Testis (tissue), 3 donors: ENCODE data around the gene LRRFIP1. TPM values are rescaled to one million over a fixed set of nuclear protein-coding genes. Genes with fewer than 3 reads are reported as not detected.
"Not testable (repeated sequence)": the region's sequence is repeated elsewhere in the genome, so short reads cannot be mapped to it uniquely, and the experiment has no call there.

Experiments
- DNase-seq: peaks from one replicate; pipeline ENCODE4 v3.0.0-alpha.2; 2019
- H3K27ac ChIP-seq, 2 donors: fragments of 200-600 bp; sonication (generic); one replicate each; pipeline ENCODE4 v1.5.1; 2019
- H3K27me3 ChIP-seq: fragments of 200-600 bp; sonication (generic); one replicate; pipeline ENCODE4 v1.5.1; 2019
- H3K36me3 ChIP-seq: fragments of 200-600 bp; sonication (generic); one replicate; pipeline ENCODE4 v1.5.1; 2017; ENCODE audit warnings: low read depth; ENCODE audit errors: missing control alignments
- H3K4me1 ChIP-seq: fragments of 200-600 bp; sonication (generic); one replicate; pipeline ENCODE4 v1.5.1; 2019
- H3K4me3 ChIP-seq, 2 donors: fragments of 200-600 bp; sonication (generic); one replicate each; pipeline ENCODE4 v1.5.1; 2017 to 2019
- H3K9me3 ChIP-seq: fragments of 200-600 bp; sonication (generic); one replicate; pipeline ENCODE4 v1.5.1; 2017
- POLR2A ChIP-seq: fragments of 450-650 bp; IDR thresholded peaks from one replicate; pipeline ENCODE4 v1.6.1; 2017; ENCODE audit warnings: antibody characterized with exemption, mild to moderate bottlenecking, moderate library complexity
- WGBS, 2 donors: methylation state at CpG; one replicate each; pipeline ENCODE4 v1.1.5; 2018; 5-methylcytosine and 5-hydroxymethylcytosine counted together
- intact Hi-C: fragments of 100-400 bp; cut with DNase I; formaldehyde crosslinking; loops from one replicate; pipeline ENCODE4 v1.15.1; 2023; ENCODE audit warnings: low total_unique reads
- polyA plus RNA-seq: library from polyadenylated mRNA; stranded (reverse); fragments of 350-450 nt; fragmentation: Illumina TruSeq; extraction: RNeasy Lipid Tissue Mini Kit (QIAGEN cat#74804); gene quantifications from one replicate; pipeline ENCODE4 v1.2.3, GENCODE V29; 2014; ENCODE audit warnings: low read depth, low replicate concordance; ENCODE audit not compliant: insufficient read depth
- total RNA-seq, 2 donors: library from RNA; depleted of rRNA; stranded (reverse); fragments of >200 nt; gene quantifications; one replicate each; pipeline ENCODE4 v1.2.3, GENCODE V29; 2016
- TF ChIP-seq, protein P1 (sequence below), 3 experiments: fragments of 450-650 bp in 2 of 3; fragments of 200-600 bp in 1 of 3; sonication (generic) in 1 of 3; IDR thresholded peaks; one replicate each; pipeline ENCODE4 v1.5.1; 2016 to 2019; ENCODE audit warnings: antibody characterized with exemption in 3 of 3, mild to moderate bottlenecking in 2 of 3, moderate library complexity in 1 of 3

LRRFIP1 gene
- total and polyA plus RNA-seq, 3 donors from 2014 or later = 17.4 to 33.5 (median 25.5) TPM

DNA sequence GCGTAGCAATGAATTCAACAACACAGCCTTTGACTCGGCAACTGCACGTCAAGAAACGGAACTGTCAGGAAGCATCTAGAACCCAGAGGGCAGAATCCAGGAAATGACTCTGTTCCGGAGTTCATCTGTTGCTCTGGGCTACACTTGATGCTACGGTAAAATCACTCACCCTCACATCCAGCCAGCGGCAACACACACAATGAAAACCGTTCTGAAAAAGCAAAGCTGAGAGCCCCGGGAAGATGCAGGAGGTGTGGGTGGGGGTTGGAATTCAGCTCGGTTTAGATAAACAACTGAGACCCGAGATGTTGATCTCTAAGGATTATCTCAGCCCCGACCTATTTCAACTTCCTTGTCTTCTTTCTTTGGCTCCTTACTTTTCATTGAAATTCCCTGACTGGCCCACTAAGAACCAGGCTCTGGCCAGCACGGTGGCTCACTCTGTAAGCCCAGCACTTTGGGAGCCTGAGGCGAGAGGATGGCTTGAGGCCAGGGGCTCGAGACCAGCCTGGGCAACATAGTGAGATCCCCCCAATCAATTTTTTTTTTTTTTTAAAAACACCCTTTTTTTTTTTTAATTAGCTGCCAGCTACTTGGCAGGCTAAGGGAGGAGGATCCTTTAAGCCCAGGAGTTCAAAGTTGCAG is 23.5 kb upstream of the LRRFIP1 start:
- TF ChIP-seq, protein P1, sequence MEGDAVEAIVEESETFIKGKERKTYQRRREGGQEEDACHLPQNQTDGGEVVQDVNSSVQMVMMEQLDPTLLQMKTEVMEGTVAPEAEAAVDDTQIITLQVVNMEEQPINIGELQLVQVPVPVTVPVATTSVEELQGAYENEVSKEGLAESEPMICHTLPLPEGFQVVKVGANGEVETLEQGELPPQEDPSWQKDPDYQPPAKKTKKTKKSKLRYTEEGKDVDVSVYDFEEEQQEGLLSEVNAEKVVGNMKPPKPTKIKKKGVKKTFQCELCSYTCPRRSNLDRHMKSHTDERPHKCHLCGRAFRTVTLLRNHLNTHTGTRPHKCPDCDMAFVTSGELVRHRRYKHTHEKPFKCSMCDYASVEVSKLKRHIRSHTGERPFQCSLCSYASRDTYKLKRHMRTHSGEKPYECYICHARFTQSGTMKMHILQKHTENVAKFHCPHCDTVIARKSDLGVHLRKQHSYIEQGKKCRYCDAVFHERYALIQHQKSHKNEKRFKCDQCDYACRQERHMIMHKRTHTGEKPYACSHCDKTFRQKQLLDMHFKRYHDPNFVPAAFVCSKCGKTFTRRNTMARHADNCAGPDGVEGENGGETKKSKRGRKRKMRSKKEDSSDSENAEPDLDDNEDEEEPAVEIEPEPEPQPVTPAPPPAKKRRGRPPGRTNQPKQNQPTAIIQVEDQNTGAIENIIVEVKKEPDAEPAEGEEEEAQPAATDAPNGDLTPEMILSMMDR (IDR thresholded peaks at IDR 0.05) = no peak
- no peak for TF ChIP-seq POLR2A
- intact Hi-C loops = no loop called here
- H3K4me1 ChIP-seq = no peaks in the 10 kb centered on the region
- H3K36me3 ChIP-seq = no peaks in the 10 kb centered on the region
- 50 to 69% methylated on average over 15 of the region's 15 CpGs for WGBS, 2 donors
- DNase-seq = peak; percentile 36
- no peaks in the 10 kb centered on the region for H3K27me3 ChIP-seq
- no peak overlapping the region for H3K4me3 ChIP-seq
- no peaks in the 10 kb centered on the region for H3K9me3 ChIP-seq
- no peak overlapping the region for H3K27ac ChIP-seq

DNA sequence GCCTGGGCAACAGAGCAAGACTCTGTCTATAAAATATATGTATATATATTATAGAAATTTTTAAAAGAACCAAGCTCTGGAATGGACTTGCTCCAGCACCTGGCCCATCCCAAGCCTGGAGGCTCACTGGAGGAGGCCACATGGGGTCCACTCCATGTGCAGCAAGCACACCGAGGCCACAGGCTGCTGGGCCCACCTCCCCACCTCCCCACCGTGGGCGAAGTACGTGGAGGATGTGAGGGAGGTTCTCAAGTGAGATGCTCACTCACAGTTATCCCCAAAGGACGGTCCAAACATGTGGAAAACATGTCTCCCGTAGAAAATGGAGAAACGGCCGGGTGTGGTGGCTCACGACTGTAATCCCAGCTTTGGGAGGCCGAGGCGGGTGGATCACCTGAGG is 23.0 kb upstream of the LRRFIP1 start:
- H3K27ac ChIP-seq = no peak overlapping the region
- intact Hi-C loops = no loop called here
- WGBS, 2 donors = 89 to 94% methylated on average over 11 of the region's 11 CpGs
- no peaks in the 10 kb centered on the region for H3K9me3 ChIP-seq
- no peak for TF ChIP-seq POLR2A
- TF ChIP-seq, protein P1 (IDR thresholded peaks at IDR 0.05) = no peak
- H3K4me1 ChIP-seq = no peaks in the 10 kb centered on the region
- no peaks in the 10 kb centered on the region for H3K36me3 ChIP-seq
- DNase-seq = no peak
- no peaks in the 10 kb centered on the region for H3K27me3 ChIP-seq
- no peak overlapping the region for H3K4me3 ChIP-seq

DNA sequence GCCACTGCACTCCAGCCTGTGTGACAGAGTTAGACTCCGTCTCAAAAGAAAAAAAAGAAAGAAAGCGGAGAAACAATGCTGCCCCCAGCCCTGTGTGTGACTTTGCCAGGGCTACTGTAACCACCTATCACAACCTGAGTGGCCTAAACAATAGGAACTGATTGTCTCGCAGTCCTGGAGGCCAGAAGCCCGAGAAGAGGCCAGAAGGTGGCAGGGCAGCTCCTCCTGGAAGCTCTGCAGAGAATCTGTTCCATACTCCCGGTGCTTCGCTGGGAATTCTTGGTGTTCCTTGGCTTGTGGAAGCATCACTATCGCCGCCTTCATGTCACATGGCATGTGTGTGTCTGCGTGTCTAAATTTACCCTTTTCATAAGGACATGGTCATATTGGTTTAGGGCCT is 22.4 kb upstream of the LRRFIP1 start:
- H3K36me3 ChIP-seq = no peaks in the 10 kb centered on the region
- no peak overlapping the region for H3K4me3 ChIP-seq
- no peak overlapping the region for H3K27ac ChIP-seq
- DNase-seq = no peak
- intact Hi-C loops = no loop called here
- TF ChIP-seq, protein P1 (IDR thresholded peaks at IDR 0.05) = no peak
- no peak for TF ChIP-seq POLR2A
- WGBS, 2 donors = 87 to 98% methylated on average over 9 of the region's 9 CpGs
- H3K4me1 ChIP-seq = no peaks in the 10 kb centered on the region
- no peaks in the 10 kb centered on the region for H3K27me3 ChIP-seq
- no peaks in the 10 kb centered on the region for H3K9me3 ChIP-seq

DNA sequence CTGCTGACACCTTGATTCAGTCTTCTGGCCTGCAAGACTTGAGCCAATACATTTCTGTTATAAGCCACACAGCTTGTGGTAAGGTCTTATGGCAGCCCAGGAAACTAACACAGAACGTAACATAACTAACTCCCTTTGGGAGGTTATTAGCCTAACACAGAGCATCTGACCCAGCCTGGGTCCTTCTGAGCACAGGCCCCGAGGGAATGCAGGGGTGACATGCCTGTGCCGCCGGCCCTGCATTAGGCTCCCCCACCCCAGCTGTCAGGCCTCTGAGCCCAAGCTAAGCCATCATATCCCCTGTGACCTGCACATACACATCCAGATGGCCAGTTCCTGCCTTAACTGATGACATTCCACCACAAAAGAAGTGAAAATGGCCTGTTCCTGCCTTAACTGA is 20.9 kb upstream of the LRRFIP1 start:
- H3K27ac ChIP-seq, H3K4me3 ChIP-seq, intact Hi-C loops, H3K9me3 ChIP-seq, H3K27me3 ChIP-seq, H3K36me3 ChIP-seq, DNase-seq, H3K4me1 ChIP-seq: not testable (repeated sequence)
- 93% methylated on average over 4 of the region's 4 CpGs; no CpG with 5 or more reads in 1 of the 2 donors for WGBS, 2 donors

DNA sequence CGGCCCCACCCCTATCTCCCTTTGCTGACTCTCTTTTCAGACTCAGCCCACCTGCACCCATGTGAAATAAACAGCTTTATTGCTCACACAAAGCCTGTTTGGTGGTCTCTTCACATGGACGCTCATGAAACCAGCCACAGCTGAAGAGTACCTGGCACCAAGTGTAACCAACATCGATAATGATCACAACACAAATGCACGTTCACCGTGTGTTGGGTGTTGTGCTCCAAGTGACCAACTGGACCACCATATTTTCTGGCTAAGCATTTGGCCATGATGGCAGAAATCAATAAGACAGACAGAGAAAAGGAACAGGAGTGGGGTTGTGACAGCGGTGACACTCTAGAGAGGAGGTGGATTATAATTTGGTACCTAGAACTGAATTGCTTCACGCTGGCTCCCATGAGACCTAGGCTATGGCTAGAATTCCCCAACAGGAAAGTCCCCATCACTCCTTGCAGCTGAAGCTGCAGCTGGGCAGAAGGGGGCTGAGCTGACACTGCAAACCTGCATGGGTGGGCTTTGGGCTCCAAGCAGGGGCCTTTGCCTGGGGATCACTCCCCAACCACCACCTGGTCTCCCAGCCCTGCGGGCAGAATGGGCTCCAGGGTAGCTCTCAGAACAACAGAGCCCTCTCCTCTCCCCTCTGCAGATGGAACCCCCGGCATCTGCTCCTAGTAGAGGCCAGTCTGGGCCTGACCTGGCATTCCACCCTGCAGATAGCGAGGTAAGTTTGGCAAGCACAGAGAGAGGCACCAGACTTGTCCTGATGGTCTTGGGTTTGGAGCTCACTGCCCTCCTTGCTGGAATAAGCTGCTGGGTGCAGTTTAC is 14.6 kb upstream of the LRRFIP1 start:
- Histone ChIP-seq H3K9me3 (no peaks in the 10 kb centered on the region), H3K4me1 (peaks cover 26% of the 10 kb centered on the region), H3K27me3 (no peaks in the 10 kb centered on the region), H3K36me3 (no peaks in the 10 kb centered on the region), H3K27ac (no peak overlapping the region), H3K4me3 (no peak overlapping the region)
- intact Hi-C loops = no loop called here
- no peak for TF ChIP-seq POLR2A
- TF ChIP-seq, protein P1 (IDR thresholded peaks at IDR 0.05) = no peak
- DNase-seq = no peak
- WGBS, 2 donors = 90 to 96% methylated on average over 8 to 10 of the region's 10 CpGs
